Measurements from ENCODE around the gene CTBP2.

GRCh38 chr10:125011171-125011925 lies 149.0 kb downstream of the CTBP2 start:
- TF ChIP-seq FOXK2 (IDR thresholded peaks at IDR 0.05) (no peak), NFRKB (IDR thresholded peaks at IDR 0.05) (no peak), FOXM1 (IDR thresholded peaks at IDR 0.05; ENCODE audit: borderline replicate concordance) (no peak), SUZ12 (IDR thresholded peaks at IDR 0.05) (no peak), BHLHE40 (IDR thresholded peaks at IDR 0.05; ENCODE audit: borderline replicate concordance) (no peak)
